Memory B cell (primary cell): ENCODE data around the gene SKOR1.

Source experiments
- ATAC-seq: fragments of 150-1000 bp; cut with Tn5 transposase; 2 replicates; pipeline ENCODE4 v1.10.0; 2021; ENCODE audit warnings: low read depth, mild to moderate bottlenecking, moderate library complexity
- DNase-seq, 2 donors: peaks; one replicate each; pipeline ENCODE4 v3.0.0; 2022; ENCODE audit warnings: low spot score in 2 of 2
- H3K27ac Mint-ChIP-seq: one replicate; pipeline ENCODE4 v1.8.0; 2022; ENCODE audit warnings: mild to moderate bottlenecking, moderate library complexity, mixed read lengths
- H3K27me3 Mint-ChIP-seq: one replicate; pipeline ENCODE4 v1.8.0; 2022; ENCODE audit warnings: mixed read lengths
- H3K36me3 Mint-ChIP-seq: one replicate; pipeline ENCODE4 v1.8.0; 2022; ENCODE audit warnings: mild to moderate bottlenecking, mixed read lengths
- H3K4me1 Mint-ChIP-seq: one replicate; pipeline ENCODE4 v1.8.0; 2022; ENCODE audit warnings: mixed read lengths
- H3K4me3 Mint-ChIP-seq: one replicate; pipeline ENCODE4 v1.8.0; 2022; ENCODE audit warnings: mild to moderate bottlenecking, moderate library complexity, mixed read lengths
- H3K9me3 Mint-ChIP-seq: one replicate; pipeline ENCODE4 v1.8.0; 2022; ENCODE audit warnings: mixed read lengths

The SKOR1 gene

DNA sequence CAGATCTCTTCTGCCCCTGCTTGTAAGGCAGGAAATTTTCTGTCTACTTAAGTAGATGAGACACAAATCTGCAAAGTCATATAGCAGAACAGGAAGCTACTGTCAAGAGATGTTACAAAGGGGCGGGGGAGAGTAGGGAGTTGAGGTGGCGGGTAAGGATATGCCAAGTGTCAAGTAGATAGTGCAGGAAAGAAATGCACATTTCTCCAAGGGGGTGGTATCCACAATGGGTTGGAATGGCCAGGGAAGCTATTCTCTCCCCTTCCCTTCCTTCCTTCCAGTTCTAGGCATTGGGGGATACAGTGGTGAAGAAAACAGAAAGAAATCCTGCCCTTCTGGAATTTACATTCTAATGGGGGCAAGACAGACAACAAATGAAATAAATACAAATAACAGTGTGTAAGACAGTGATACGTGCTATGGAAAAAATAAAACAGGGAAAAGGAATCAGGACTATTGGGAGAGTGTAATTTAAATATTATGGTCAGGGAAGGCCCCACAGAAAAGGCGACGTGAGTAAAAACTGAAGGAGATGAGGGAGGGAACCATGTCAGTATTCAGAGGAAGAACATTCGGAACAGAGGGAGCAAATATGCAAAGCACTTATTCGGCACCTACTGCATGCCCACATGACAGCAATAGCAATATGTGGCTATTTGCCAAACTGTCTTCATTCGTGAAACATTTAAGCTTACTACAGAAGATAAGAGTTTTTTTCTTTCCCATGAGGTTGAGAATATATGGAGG is 57.4 kb downstream of the SKOR1 start:
- DNase-seq, result no peak
- Mint-ChIP-seq H3K9me3 (no peaks in the 10 kb centered on the region), H3K4me1 (peaks cover 6% of the 10 kb centered on the region), H3K27ac (no peak overlapping the region), H3K27me3 (peaks cover 14% of the 10 kb centered on the region), H3K36me3 (no peaks in the 10 kb centered on the region), H3K4me3 (no peak overlapping the region)
- no peak for ATAC-seq

DNA sequence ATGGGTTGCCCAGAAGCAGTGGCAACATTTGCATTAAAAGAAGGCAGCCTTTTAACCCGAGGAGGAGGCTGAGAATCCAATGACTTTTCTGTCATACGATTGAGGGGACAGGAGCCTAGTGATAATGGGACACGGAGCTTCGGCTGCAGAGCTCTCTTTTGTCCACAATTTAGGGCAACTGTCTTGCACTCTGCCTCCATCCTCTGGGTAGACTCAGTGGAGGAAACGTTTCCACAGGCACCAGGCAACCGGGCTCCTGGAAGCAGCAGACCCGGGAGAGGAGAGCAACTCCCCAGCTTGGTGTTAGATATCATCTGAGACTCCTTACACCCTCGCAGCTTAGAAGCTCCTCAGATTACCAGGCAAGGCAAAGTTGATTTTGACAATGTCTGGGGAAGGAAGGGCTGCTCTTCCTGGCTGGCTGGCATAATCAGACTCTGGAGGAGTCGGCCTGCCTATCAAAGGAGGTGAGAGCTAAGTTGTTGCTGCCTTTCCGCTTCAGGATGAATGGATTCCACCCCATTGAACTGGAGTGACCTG is 58.0 kb downstream of the SKOR1 start:
- Mint-ChIP-seq H3K36me3 (no peaks in the 10 kb centered on the region), H3K27me3 (peaks cover 13% of the 10 kb centered on the region), H3K4me1 (peaks cover 6% of the 10 kb centered on the region), H3K4me3 (no peak overlapping the region), H3K27ac (no peak overlapping the region), H3K9me3 (no peaks in the 10 kb centered on the region)
- ATAC-seq (no peak), DNase-seq (no peak)

DNA sequence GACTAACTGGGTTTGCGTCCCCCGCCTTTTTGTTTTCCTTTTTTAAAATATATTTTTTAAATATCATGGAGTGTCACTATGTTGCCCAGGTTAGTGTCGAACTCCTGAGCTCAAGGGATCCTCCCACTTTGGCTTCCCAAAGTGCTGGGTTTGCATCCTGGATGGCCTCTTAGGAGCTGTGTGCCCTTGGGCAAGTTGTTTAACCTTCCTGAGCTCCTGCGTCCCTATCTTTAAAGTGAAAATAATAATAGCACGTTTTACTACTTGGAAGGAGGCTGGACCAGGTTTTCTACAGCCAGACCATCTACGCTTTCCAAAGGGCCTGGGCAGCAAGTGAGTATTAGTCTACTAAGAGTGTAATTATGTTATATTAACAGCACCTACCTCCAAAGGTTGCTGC is 58.7 kb downstream of the SKOR1 start:
- ATAC-seq (no peak), DNase-seq (no peak)
- Mint-ChIP-seq H3K9me3 (no peaks in the 10 kb centered on the region), H3K4me1 (peaks cover 6% of the 10 kb centered on the region), H3K27ac (no peak overlapping the region), H3K4me3 (no peak overlapping the region), H3K27me3 (peaks cover 17% of the 10 kb centered on the region), H3K36me3 (no peaks in the 10 kb centered on the region)
